Activated CD8-positive, alpha-beta T cell treated with anti-CD3 and anti-CD28 coated beads for 36 hours (primary cell): ENCODE data around the gene COG1. TPM values are rescaled to one million over a fixed set of nuclear protein-coding genes. Genes with fewer than 3 reads are reported as not detected.

ENCODE experiments used
- ATAC-seq: fragments of 200-7000 bp; cut with Tn5 transposase; one replicate; pipeline ENCODE4 v1.10.0; 2021; ENCODE audit warnings: mild to moderate bottlenecking, moderate library complexity
- CTCF ChIA-PET: fragments of 350-600 bp; sonication (Branson Sonifier 250); formaldehyde crosslinking; loops from one replicate; lab custom pipeline; 2021; ENCODE audit warnings: antibody characterized with exemption; lab: Charles Lee
- POLR2A ChIA-PET: fragments of 350-600 bp; sonication (Branson Sonifier 250); formaldehyde crosslinking; loops from one replicate; lab custom pipeline; 2021; ENCODE audit warnings: antibody characterized with exemption; lab: Charles Lee
- DNase-seq: peaks from one replicate; pipeline ENCODE4 v3.0.0-alpha.2; 2020
- H3K27ac Mint-ChIP-seq: one replicate; pipeline ENCODE4 v1.8.0; 2021; ENCODE audit warnings: mild to moderate bottlenecking, mixed read lengths
- H3K27me3 Mint-ChIP-seq: one replicate; pipeline ENCODE4 v1.8.0; 2021; ENCODE audit warnings: mixed read lengths
- H3K36me3 Mint-ChIP-seq: one replicate; pipeline ENCODE4 v1.8.0; 2021; ENCODE audit warnings: low read depth, mixed read lengths
- H3K4me1 Mint-ChIP-seq: one replicate; pipeline ENCODE4 v1.8.0; 2021; ENCODE audit warnings: low read depth, mixed read lengths
- H3K4me3 Mint-ChIP-seq: one replicate; pipeline ENCODE4 v1.8.0; 2021; ENCODE audit warnings: mild to moderate bottlenecking, moderate library complexity, mixed read lengths
- H3K9me3 Mint-ChIP-seq: one replicate; pipeline ENCODE4 v1.8.0; 2021; ENCODE audit warnings: mixed read lengths
- CTCF ChIP-seq: fragments of 200-600 bp; IDR thresholded peaks from one replicate; pipeline ENCODE4 v1.8.0; 2022; ENCODE audit warnings: antibody characterized with exemption, mild to moderate bottlenecking
- intact Hi-C: fragments of 100-400 bp; cut with micrococcal nuclease; formaldehyde crosslinking; loops from one replicate; pipeline ENCODE4 v1.10.0; 2022
- total RNA-seq, 2 experiments: library from RNA; stranded (reverse); gene quantifications; one replicate each; pipeline ENCODE4 v1.2.3, GENCODE V29; 2021

COG1 gene
- total RNA-seq, 2 experiments from 2014 or later = 24.6 to 27.9 TPM

GRCh38 chr17:73172252-73172651, 20.6 kb upstream of the COG1 start:
- ChIA-PET POLR2A (interaction anchor here (0.7 kb wide), 2 partner anchors 13 to 456 kb away, joined by 3 to 4 read pairs; no protein-coding TSS in a partner anchor), CTCF (interaction anchor here (1.6 to 2.0 kb wide), 2 partner anchors 16 to 19 kb away, joined by 4 to 6 read pairs; no protein-coding TSS in a partner anchor)
- ATAC-seq (no peak), DNase-seq (no peak)
- H3K36me3 Mint-ChIP-seq = no peaks in the 10 kb centered on the region
- H3K4me1 Mint-ChIP-seq = peaks cover 11% of the 10 kb centered on the region
- peaks cover 22% of the 10 kb centered on the region for H3K27me3 Mint-ChIP-seq
- intact Hi-C loops = no loop called here
- no peak overlapping the region for H3K27ac Mint-ChIP-seq
- no peak for TF ChIP-seq CTCF
- H3K4me3 Mint-ChIP-seq = no peak overlapping the region
- no peaks in the 10 kb centered on the region for H3K9me3 Mint-ChIP-seq

GRCh38 chr17:73174126-73174525, 18.7 kb upstream of the COG1 start:
- POLR2A ChIA-PET = no interaction called here
- Mint-ChIP-seq H3K27ac (no peak overlapping the region), H3K36me3 (no peaks in the 10 kb centered on the region), H3K9me3 (no peaks in the 10 kb centered on the region), H3K4me3 (no peak overlapping the region), H3K4me1 (peaks cover 7% of the 10 kb centered on the region), H3K27me3 (peaks cover 5% of the 10 kb centered on the region)
- CTCF ChIA-PET = no interaction called here
- DNase-seq (no peak), ATAC-seq (no peak)
- intact Hi-C loops = no loop called here
- no peak for TF ChIP-seq CTCF

- Mint-ChIP-seq H3K27me3 (no peaks in the 10 kb centered on the region), H3K27ac (no peak overlapping the region), H3K4me1 (peaks cover 7% of the 10 kb centered on the region), H3K36me3 (no peaks in the 10 kb centered on the region), H3K4me3 (no peak overlapping the region), H3K9me3 (no peaks in the 10 kb centered on the region)
- CTCF ChIA-PET = no interaction called here
- POLR2A ChIA-PET = no interaction called here
- intact Hi-C loops = no loop called here
- TF ChIP-seq CTCF = no peak
- no peak for DNase-seq
- no peak for ATAC-seq
These were observed 16.8 kb upstream of the COG1 start for GRCh38 chr17:73175962-73176565.

GRCh38 chr17:73179387-73179786, 13.5 kb upstream of the COG1 start:
- H3K36me3 Mint-ChIP-seq = no peaks in the 10 kb centered on the region
- DNase-seq (no peak), ATAC-seq (no peak)
- POLR2A ChIA-PET = interaction anchor here (1.3 kb wide), 1 partner anchor 19 kb away, joined by 3 read pairs; no protein-coding TSS in a partner anchor
- CTCF ChIA-PET = interaction anchor here (1.0 to 1.1 kb wide), 2 partner anchors 23 to 76 kb away, joined by 4 read pairs; no protein-coding TSS in a partner anchor
- no peaks in the 10 kb centered on the region for H3K4me1 Mint-ChIP-seq
- intact Hi-C loops = no loop called here
- H3K9me3 Mint-ChIP-seq = no peaks in the 10 kb centered on the region
- H3K27me3 Mint-ChIP-seq = no peaks in the 10 kb centered on the region
- H3K4me3 Mint-ChIP-seq = no peak overlapping the region
- no peak for TF ChIP-seq CTCF
- H3K27ac Mint-ChIP-seq = no peak overlapping the region

GRCh38 chr17:73179878-73180277, 13.0 kb upstream of the COG1 start:
- intact Hi-C loops = no loop called here
- ChIA-PET CTCF (interaction anchor here (1.0 to 1.1 kb wide), 2 partner anchors 24 to 75 kb away, joined by 4 read pairs; no protein-coding TSS in a partner anchor), POLR2A (no interaction called here)
- ATAC-seq (no peak), DNase-seq (no peak)
- Mint-ChIP-seq H3K27ac (no peak overlapping the region), H3K27me3 (no peaks in the 10 kb centered on the region), H3K9me3 (no peaks in the 10 kb centered on the region), H3K4me3 (no peak overlapping the region), H3K4me1 (no peaks in the 10 kb centered on the region), H3K36me3 (no peaks in the 10 kb centered on the region)
- no peak for TF ChIP-seq CTCF
